HepG2 (cell line): Measurements from ENCODE around the gene GLI3. TPM values are rescaled to one million over a fixed set of nuclear protein-coding genes. Genes with fewer than 3 reads are reported as not detected.

Experiments
- ATAC-seq: fragments of 200-7000 bp; cut with Tn5 transposase; 3 replicates; pipeline ENCODE4 v1.9.1; 2020; ENCODE audit warnings: mild to moderate bottlenecking, moderate library complexity
- BruUV-seq: library from RNA; stranded (reverse); fragments of 400-500 nt; replicated peaks from 2 replicates; lab custom pipeline; 2021; lab: Mats Ljungman, UMichigan
- CTCF ChIA-PET: fragments of 300-600 bp; formaldehyde crosslinking; extraction: SDS; loops from one replicate; lab custom pipeline; 2021; ENCODE audit warnings: low total read pairs, inconsistent platforms, low intra/inter-chr PET ratio; lab: Yijun Ruan, JAX
- POLR2A ChIA-PET: fragments of 350-600 bp; sonication (Branson Sonifier 250); formaldehyde crosslinking; loops from one replicate; lab custom pipeline; 2020; ENCODE audit warnings: antibody characterized with exemption, inconsistent platforms; lab: Yijun Ruan, JAX
- DNase-seq: peaks from one replicate; pipeline ENCODE4 v3.0.0-alpha.2; 2015; ENCODE audit warnings: low spot score
- FAIRE-seq: peaks from 3 replicates; lab custom pipeline; 2011; peaks lifted over from hg19 to GRCh38; lab: Jason Lieb, UNC
- H2AFZ ChIP-seq: one replicate; pipeline ENCODE4 v1.6.1; 2011; ENCODE audit warnings: low read length, inconsistent platforms
- H3K27ac ChIP-seq: fragments of 300-600 bp; 3 replicates; pipeline ENCODE4 v1.8.0; 2011; ENCODE audit warnings: mixed run types, mild to moderate bottlenecking, mixed read lengths, low read length, inconsistent platforms; ENCODE audit not compliant: insufficient read depth; ENCODE audit errors: extremely low read length
- H3K27me3 ChIP-seq, 2 experiments: fragments of 200-600 bp in 1 of 2; 2 replicates in 1 of 2; 3 replicates in 1 of 2; pipeline versions ENCODE4 v1.6.0 to v1.8.0; 2011; ENCODE audit warnings: low read length in 2 of 2, mild to moderate bottlenecking in 2 of 2, moderate library complexity in 2 of 2, inconsistent platforms in 1 of 2; ENCODE audit not compliant: insufficient read depth in 2 of 2, control insufficient read depth in 1 of 2
- H3K36me3 ChIP-seq, 2 experiments: fragments of 200-600 bp in 1 of 2; replicated peaks in 1 of 2; 2 replicates in 1 of 2; 3 replicates in 1 of 2; pipeline versions ENCODE4 v1.5.1 to v1.8.0; 2011; ENCODE audit warnings: low read length in 2 of 2, inconsistent platforms in 1 of 2; ENCODE audit not compliant: insufficient read depth in 2 of 2, control insufficient read depth in 1 of 2
- H3K4me1 ChIP-seq: 2 replicates; pipeline ENCODE4 v1.5.1; 2012; ENCODE audit warnings: low read length, inconsistent platforms; ENCODE audit not compliant: insufficient read depth
- H3K4me2 ChIP-seq: 2 replicates; pipeline ENCODE4 v1.6.0; 2011; ENCODE audit warnings: low read depth, low read length, inconsistent platforms
- H3K4me3 ChIP-seq, 3 experiments: fragments of 200-600 bp in 1 of 3; sonication (generic), shearing (Covaris generic) in 1 of 3; replicated peaks in 1 of 3; 2 replicates each; pipeline ENCODE4 v1.5.1; 2011 to 2016; ENCODE audit warnings: low read length in 3 of 3, inconsistent platforms in 2 of 3, low read depth in 2 of 3, mild to moderate bottlenecking in 2 of 3, control low read depth in 1 of 3, mixed read lengths in 1 of 3; ENCODE audit not compliant: insufficient read depth in 1 of 3
- H3K79me2 ChIP-seq: one replicate; pipeline ENCODE4 v1.6.1; 2011; ENCODE audit warnings: low read length, inconsistent platforms; ENCODE audit not compliant: insufficient read depth
- H3K9ac ChIP-seq: 2 replicates; pipeline ENCODE4 v1.6.0; 2011; ENCODE audit warnings: mild to moderate bottlenecking, low read depth, low read length, inconsistent platforms; ENCODE audit not compliant: insufficient read depth
- H3K9me3 ChIP-seq: 2 replicates; pipeline ENCODE4 v1.5.1; 2012; ENCODE audit warnings: mild to moderate bottlenecking, low read length
- H4K20me1 ChIP-seq: 2 replicates; pipeline ENCODE4 v1.6.0; 2011; ENCODE audit warnings: inconsistent platforms, mild to moderate bottlenecking, low read length, moderate library complexity; ENCODE audit not compliant: insufficient read depth
- AGO2 ChIP-seq: fragments of 200-400 bp; formaldehyde crosslinking; optimal IDR thresholded peaks from 2 replicates; pipeline ENCODE3; 2017; ENCODE audit warnings: mild to moderate bottlenecking, low read depth, low read length, moderate library complexity
- HNRNPH1 ChIP-seq: fragments of 200-400 bp; formaldehyde crosslinking; optimal IDR thresholded peaks from 2 replicates; pipeline ENCODE3; 2017; ENCODE audit warnings: mild to moderate bottlenecking, low read depth, low read length
- HOXA9 ChIP-seq: sonication (generic); formaldehyde crosslinking; IDR thresholded peaks from 2 replicates; pipeline ENCODE4 v1.8.1; 2022; ENCODE audit warnings: missing genetic modification reagents, mild to moderate bottlenecking, moderate library complexity, borderline replicate concordance
- MIER2 ChIP-seq: IDR thresholded peaks from 2 replicates; pipeline ENCODE4 v1.6.1; 2016; ENCODE audit warnings: missing biosample characterization, missing genetic modification reagents
- RELA ChIP-seq: sonication (generic); formaldehyde crosslinking; IDR thresholded peaks from 2 replicates; pipeline ENCODE4 v1.4.0; 2020; ENCODE audit warnings: missing genetic modification reagents
- SRSF1 ChIP-seq: fragments of 200-400 bp; formaldehyde crosslinking; optimal IDR thresholded peaks from 2 replicates; pipeline ENCODE3; 2017; ENCODE audit warnings: mild to moderate bottlenecking, low read depth, low read length, moderate library complexity
- TAF15 ChIP-seq: fragments of 200-400 bp; formaldehyde crosslinking; IDR thresholded peaks from one replicate; pipeline ENCODE4 v1.6.1; 2018; ENCODE audit warnings: mild to moderate bottlenecking, low read depth, low read length; ENCODE audit not compliant: poor library complexity, severe bottlenecking
- TGIF2 ChIP-seq: IDR thresholded peaks from 2 replicates; pipeline ENCODE4 v1.6.1; 2016; ENCODE audit warnings: control low read depth, missing compliant biosample characterization
- ZFP36 ChIP-seq: fragments of 150-350 bp; IDR thresholded peaks from 2 replicates; pipeline ENCODE4 v1.6.1; 2018; ENCODE audit warnings: borderline replicate concordance, low read length, low read depth; ENCODE audit not compliant: partially characterized antibody
- ZFP62 ChIP-seq: sonication (generic); formaldehyde crosslinking; IDR thresholded peaks from 2 replicates; pipeline ENCODE4 v1.4.0; 2020; ENCODE audit warnings: missing genetic modification reagents
- ZNF430 ChIP-seq: sonication (generic); formaldehyde crosslinking; IDR thresholded peaks from 2 replicates; pipeline ENCODE4 v1.9.0; 2021; ENCODE audit warnings: mild to moderate bottlenecking, missing genetic modification reagents
- ZNF790 ChIP-seq: sonication (generic); formaldehyde crosslinking; IDR thresholded peaks from 2 replicates; pipeline ENCODE4 v1.8.0; 2022; ENCODE audit warnings: missing genetic modification reagents, mild to moderate bottlenecking, borderline replicate concordance
- ZNF850 ChIP-seq: sonication (generic); formaldehyde crosslinking; conservative IDR thresholded peaks from 2 replicates; pipeline ENCODE4 v1.9.0; 2021; ENCODE audit warnings: mild to moderate bottlenecking, missing genetic modification reagents
- WGBS: methylation state at CpG from one replicate; pipeline ENCODE4 v1.1.6; 2017; ENCODE audit warnings: low lambda C conversion rate; 5-methylcytosine and 5-hydroxymethylcytosine counted together
- in situ Hi-C: cut with HindIII; loops from 2 replicates; pipeline ENCODE4 v1.10.0; 2017; ENCODE audit warnings: low pct_unique_long_range_greater_than_20kb; ENCODE audit not compliant: extremely low pct_ligation_motif_present
- intact Hi-C: fragments of 100-400 bp; cut with micrococcal nuclease; formaldehyde crosslinking; loops from one replicate; pipeline ENCODE4 v1.10.0; 2022; ENCODE audit not compliant: unreplicated experiment
- polyA plus RNA-seq, 8 experiments: library from polyadenylated mRNA; depleted of rRNA in 3 of 8; stranded (reverse) in 7 of 8; unstranded in 1 of 8; fragments of >200 nt; fragmentation: Illumina TruSeq in 4 of 8; extraction: Trizol in 4 of 8; gene quantifications; 2 replicates each; pipeline versions ENCODE4 v1.2.1 to v1.2.3, GENCODE V29; 2011 to 2016; ENCODE audit warnings: low read depth in 4 of 8, missing spikeins in 1 of 8, mixed read lengths in 1 of 8; ENCODE audit not compliant: insufficient read depth in 1 of 8
- total RNA-seq, 5 experiments: library from RNA; depleted of rRNA; stranded (reverse); fragments of >200 nt; fragmentation: Illumina TruSeq; extraction: Trizol; gene quantifications; 2 replicates each; pipeline ENCODE4 v1.2.3, GENCODE V29; 2016; ENCODE audit warnings: low read depth in 1 of 5
- TF ChIP-seq, protein P1 (sequence below): sonication (generic); IDR thresholded peaks from 2 replicates; pipeline ENCODE4 v1.6.1; 2016; ENCODE audit warnings: low read depth, borderline replicate concordance
- TF ChIP-seq, protein P2 (sequence below): sonication (generic); formaldehyde crosslinking; IDR thresholded peaks from 2 replicates; pipeline ENCODE4 v1.4.0; 2020; ENCODE audit warnings: missing genetic modification reagents, borderline replicate concordance
- TF ChIP-seq, protein P3 (sequence below): sonication (generic); formaldehyde crosslinking; IDR thresholded peaks from 2 replicates; pipeline ENCODE4 v1.5.0; 2020; ENCODE audit warnings: missing genetic modification reagents, mild to moderate bottlenecking, borderline replicate concordance

GLI3 gene
- total and polyA plus RNA-seq, 2 of the 13 experiments (the other 11 are each of a cell fraction or from before 2014, with no cell fraction given) = not detected

DNA sequence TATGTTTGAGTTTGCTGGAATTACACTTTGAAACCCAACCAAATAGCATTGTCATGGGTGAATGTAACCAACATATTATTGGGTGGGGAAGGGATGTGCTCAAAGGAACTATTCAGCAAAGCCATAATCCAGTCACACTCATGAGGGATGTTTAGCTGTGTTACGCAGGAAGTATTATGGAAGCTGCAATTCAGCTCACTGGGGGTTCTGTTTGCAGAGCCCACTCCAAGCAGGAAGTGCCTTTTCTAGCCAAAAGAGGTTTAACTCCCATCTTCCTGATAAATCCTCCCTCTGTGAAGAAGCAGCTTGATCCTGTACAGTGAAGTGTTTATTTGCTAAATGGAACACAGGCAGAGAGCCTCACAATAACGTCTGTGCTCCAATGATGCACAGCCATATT is 172.5 kb downstream of the GLI3 start:
- Histone ChIP-seq H2AFZ (no peak overlapping the region), H4K20me1 (no peaks in the 10 kb centered on the region), H3K9ac (no peak overlapping the region), H3K9me3 (no peaks in the 10 kb centered on the region), H3K79me2 (no peaks in the 10 kb centered on the region), H3K4me2 (no peak overlapping the region), H3K36me3 (no peaks in the 10 kb centered on the region), H3K4me1 (no peaks in the 10 kb centered on the region), H3K27ac (no peak overlapping the region), H3K27me3 (0 out of 5 replicates have a peak, but pooled peaks cover 0 to 4% of the 10 kb centered on the region in 2 experiments), H3K4me3 (no peak overlapping the region)
- intact Hi-C loops (no loop called here), in situ Hi-C loops (no loop called here)
- no peak for TF ChIP-seq SRSF1
- TF ChIP-seq ZFP36 = no peak
- TF ChIP-seq ZFP62 (CRISPR knock-in tag) = no peak
- no peak for TF ChIP-seq HNRNPH1
- no peak for TF ChIP-seq ZNF850 (CRISPR knock-in tag)
- no peak for TF ChIP-seq TAF15
- no peak for TF ChIP-seq ZNF790 (CRISPR knock-in tag)
- TF ChIP-seq, protein P1, sequence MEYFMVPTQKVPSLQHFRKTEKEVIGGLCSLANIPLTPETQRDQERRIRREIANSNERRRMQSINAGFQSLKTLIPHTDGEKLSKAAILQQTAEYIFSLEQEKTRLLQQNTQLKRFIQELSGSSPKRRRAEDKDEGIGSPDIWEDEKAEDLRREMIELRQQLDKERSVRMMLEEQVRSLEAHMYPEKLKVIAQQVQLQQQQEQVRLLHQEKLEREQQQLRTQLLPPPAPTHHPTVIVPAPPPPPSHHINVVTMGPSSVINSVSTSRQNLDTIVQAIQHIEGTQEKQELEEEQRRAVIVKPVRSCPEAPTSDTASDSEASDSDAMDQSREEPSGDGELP = no peak
- TF ChIP-seq MIER2 (CRISPR knock-in tag) = no peak
- TF ChIP-seq, protein P2, sequence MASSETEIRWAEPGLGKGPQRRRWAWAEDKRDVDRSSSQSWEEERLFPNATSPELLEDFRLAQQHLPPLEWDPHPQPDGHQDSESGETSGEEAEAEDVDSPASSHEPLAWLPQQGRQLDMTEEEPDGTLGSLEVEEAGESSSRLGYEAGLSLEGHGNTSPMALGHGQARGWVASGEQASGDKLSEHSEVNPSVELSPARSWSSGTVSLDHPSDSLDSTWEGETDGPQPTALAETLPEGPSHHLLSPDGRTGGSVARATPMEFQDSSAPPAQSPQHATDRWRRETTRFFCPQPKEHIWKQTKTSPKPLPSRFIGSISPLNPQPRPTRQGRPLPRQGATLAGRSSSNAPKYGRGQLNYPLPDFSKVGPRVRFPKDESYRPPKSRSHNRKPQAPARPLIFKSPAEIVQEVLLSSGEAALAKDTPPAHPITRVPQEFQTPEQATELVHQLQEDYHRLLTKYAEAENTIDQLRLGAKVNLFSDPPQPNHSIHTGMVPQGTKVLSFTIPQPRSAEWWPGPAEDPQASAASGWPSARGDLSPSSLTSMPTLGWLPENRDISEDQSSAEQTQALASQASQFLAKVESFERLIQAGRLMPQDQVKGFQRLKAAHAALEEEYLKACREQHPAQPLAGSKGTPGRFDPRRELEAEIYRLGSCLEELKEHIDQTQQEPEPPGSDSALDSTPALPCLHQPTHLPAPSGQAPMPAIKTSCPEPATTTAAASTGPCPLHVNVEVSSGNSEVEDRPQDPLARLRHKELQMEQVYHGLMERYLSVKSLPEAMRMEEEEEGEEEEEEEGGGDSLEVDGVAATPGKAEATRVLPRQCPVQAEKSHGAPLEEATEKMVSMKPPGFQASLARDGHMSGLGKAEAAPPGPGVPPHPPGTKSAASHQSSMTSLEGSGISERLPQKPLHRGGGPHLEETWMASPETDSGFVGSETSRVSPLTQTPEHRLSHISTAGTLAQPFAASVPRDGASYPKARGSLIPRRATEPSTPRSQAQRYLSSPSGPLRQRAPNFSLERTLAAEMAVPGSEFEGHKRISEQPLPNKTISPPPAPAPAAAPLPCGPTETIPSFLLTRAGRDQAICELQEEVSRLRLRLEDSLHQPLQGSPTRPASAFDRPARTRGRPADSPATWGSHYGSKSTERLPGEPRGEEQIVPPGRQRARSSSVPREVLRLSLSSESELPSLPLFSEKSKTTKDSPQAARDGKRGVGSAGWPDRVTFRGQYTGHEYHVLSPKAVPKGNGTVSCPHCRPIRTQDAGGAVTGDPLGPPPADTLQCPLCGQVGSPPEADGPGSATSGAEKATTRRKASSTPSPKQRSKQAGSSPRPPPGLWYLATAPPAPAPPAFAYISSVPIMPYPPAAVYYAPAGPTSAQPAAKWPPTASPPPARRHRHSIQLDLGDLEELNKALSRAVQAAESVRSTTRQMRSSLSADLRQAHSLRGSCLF = no peak
- no peak for TF ChIP-seq AGO2
- no peak for TF ChIP-seq ZNF430
- TF ChIP-seq, protein P3, sequence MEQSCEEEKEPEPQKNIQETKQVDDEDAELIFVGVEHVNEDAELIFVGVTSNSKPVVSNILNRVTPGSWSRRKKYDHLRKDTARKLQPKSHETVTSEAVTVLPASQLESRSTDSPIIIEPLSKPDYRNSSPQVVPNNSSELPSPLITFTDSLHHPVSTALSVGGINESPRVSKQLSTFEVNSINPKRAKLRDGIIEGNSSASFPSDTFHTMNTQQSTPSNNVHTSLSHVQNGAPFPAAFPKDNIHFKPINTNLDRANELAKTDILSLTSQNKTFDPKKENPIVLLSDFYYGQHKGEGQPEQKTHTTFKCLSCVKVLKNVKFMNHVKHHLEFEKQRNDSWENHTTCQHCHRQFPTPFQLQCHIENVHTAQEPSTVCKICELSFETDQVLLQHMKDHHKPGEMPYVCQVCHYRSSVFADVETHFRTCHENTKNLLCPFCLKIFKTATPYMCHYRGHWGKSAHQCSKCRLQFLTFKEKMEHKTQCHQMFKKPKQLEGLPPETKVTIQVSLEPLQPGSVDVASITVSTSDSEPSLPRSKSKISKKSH (CRISPR knock-in tag) = no peak
- no peak for TF ChIP-seq TGIF2 (CRISPR knock-in tag)
- no peak for TF ChIP-seq RELA (CRISPR knock-in tag)
- TF ChIP-seq HOXA9 (CRISPR knock-in tag) = no peak
- DNase-seq (no peak), FAIRE-seq (no peak), ATAC-seq (no peak)
- ChIA-PET POLR2A (no interaction called here), CTCF (no interaction called here)
- WGBS = 29% methylated on average over 2 of the region's 2 CpGs
- no TSS peak for BruUV-seq
